ENCODE data around the gene MPZL1. TPM values are rescaled to one million over a fixed set of nuclear protein-coding genes. Genes with fewer than 3 reads are reported as not detected.

MPZL1 gene
- total and polyA plus RNA-seq, 2 of the 8 experiments (the other 6 are each of a cell fraction or from before 2014, with no cell fraction given) = 37.8 to 120 TPM

GRCh38 chr1:167762061-167762746, 40.4 kb downstream of the MPZL1 start:
- Histone ChIP-seq H3K27ac (ENCODE audit: low read depth, low read length) (no peak overlapping the region), H2BK12ac (ENCODE audit: low read depth, low read length) (no peak overlapping the region), H3K9me3 (ENCODE audit: insufficient read depth in 2 of 2, low read depth in 1 of 2, low read length in 1 of 2) (no peaks in the 10 kb centered on the region), H3K79me2 (ENCODE audit: control insufficient read depth in 1 of 2, insufficient read depth in 2 of 2, low read length in 2 of 2) (peaks cover 2 to 51% of the 10 kb centered on the region in 2 experiments; a peak in 3 of 4 replicates), H2AK5ac (ENCODE audit: low read depth, low read length) (no peak overlapping the region), H4K8ac (ENCODE audit: extremely low read depth, insufficient read depth, low read length) (no peak overlapping the region), H2AFZ (ENCODE audit: low read length) (no peak overlapping the region), H3K4ac (replicated peaks; ENCODE audit: insufficient read length, low read depth, low read length) (no peak overlapping the region), H2BK15ac (ENCODE audit: low read length) (no peak overlapping the region), H3K79me1 (ENCODE audit: low read depth, low read length) (peaks cover 10% of the 10 kb centered on the region), H3K9ac (replicated peaks in 1 of 4; ENCODE audit: extremely low read depth in 1 of 4, low read depth in 3 of 4, low read length in 3 of 4) (no peak overlapping the region), H3K27me3 (replicated peaks in 1 of 4; ENCODE audit: control insufficient read depth in 3 of 4, extremely low read depth in 1 of 4, insufficient read depth in 3 of 4, low read length in 3 of 4) (no peaks in the 10 kb centered on the region), H3K23ac (ENCODE audit: insufficient read length) (no peak overlapping the region), H2BK20ac (ENCODE audit: low read length) (no peak overlapping the region), H2BK5ac (ENCODE audit: low read depth, low read length) (no peak overlapping the region), H3K14ac (ENCODE audit: insufficient read length) (no peak overlapping the region), H3K18ac (ENCODE audit: extremely low read depth, low read length) (no peak overlapping the region), H3K4me1 (replicated peaks in 1 of 4; ENCODE audit: control insufficient read depth in 3 of 4, insufficient read depth in 4 of 4, low read length in 3 of 4) (no peaks in the 10 kb centered on the region; a peak in 1 of 7 replicates), H4K91ac (replicated peaks; ENCODE audit: insufficient read length, low read length) (no peak overlapping the region), H4K5ac (ENCODE audit: insufficient read length, low read depth, low read length) (no peak overlapping the region), H3K36me3 (ENCODE audit: control insufficient read depth in 2 of 4, insufficient read depth in 4 of 4, low read length in 3 of 4) (peaks cover 0 to 14% (median 0%) of the 10 kb centered on the region in 4 experiments; a peak in 3 of 8 replicates), H3K4me2 (ENCODE audit: insufficient read depth in 1 of 2, low read depth in 2 of 2, low read length in 2 of 2) (no peak overlapping the region), H3K4me3 (ENCODE audit: extremely low read depth in 1 of 4, insufficient read depth in 2 of 4, low read depth in 3 of 4, low read length in 4 of 4) (no peak overlapping the region), H3K56ac (replicated peaks; ENCODE audit: insufficient read length, low read depth, low read length) (no peak overlapping the region), H4K20me1 (replicated peaks in 1 of 2; ENCODE audit: control insufficient read depth in 1 of 2, insufficient read depth in 2 of 2, low read length in 2 of 2) (peaks cover 2 to 9% of the 10 kb centered on the region in 2 experiments), H2BK120ac (replicated peaks; ENCODE audit: low read depth, low read length) (no peak overlapping the region), H3K23me2 (ENCODE audit: low read depth, low read length) (no peaks in the 10 kb centered on the region; the same call in 1 of the 2 replicates)
- TF ChIP-seq CHD2 (IDR thresholded peaks at IDR 0.05; ENCODE audit: low read length) (no peak), POU5F1 (IDR thresholded peaks at IDR 0.05; ENCODE audit: low read depth, low read length) (no peak), SP4 (IDR thresholded peaks at IDR 0.05; ENCODE audit: low read length) (no peak), KDM1A (IDR thresholded peaks at IDR 0.05; ENCODE audit: borderline replicate concordance, low read length) (no peak), SUZ12 (IDR thresholded peaks at IDR 0.05; ENCODE audit: low read length) (no peak), CTBP2 (IDR thresholded peaks at IDR 0.05; ENCODE audit: borderline replicate concordance, insufficient read depth, insufficient read length, low read length) (no peak)
- CTCF ChIA-PET (ENCODE audit: partially characterized antibody) = interaction anchor here (0.8 to 1.9 kb wide), 7 partner anchors 35 to 320 kb away, joined by 3 to 11 read pairs (median 5); no protein-coding TSS in a partner anchor
- FAIRE-seq = no peak
- POLR2A ChIA-PET (ENCODE audit: partially characterized antibody) = interaction anchor here (0.8 kb wide), 1 partner anchor 9 kb away, joined by 3 read pairs; no protein-coding TSS in a partner anchor
- 91% methylated on average over 8 of the region's 8 CpGs; no CpG with 5 or more reads in 1 of the 2 experiments for WGBS, 2 experiments (ENCODE audit: extremely low coverage in 1 of 2, insufficient coverage in 1 of 2, insufficient read length in 1 of 2, insufficient replicate concordance in 2 of 2, low coverage in 1 of 2, low lambda C conversion rate in 2 of 2, missing lambda C conversion rate in 1 of 2)
- no peak for DNase-seq (ENCODE audit: low read depth in 1 of 2, low spot score in 2 of 2)
